ENCODE data around the gene MRPS6.

Gene MRPS6

DNA sequence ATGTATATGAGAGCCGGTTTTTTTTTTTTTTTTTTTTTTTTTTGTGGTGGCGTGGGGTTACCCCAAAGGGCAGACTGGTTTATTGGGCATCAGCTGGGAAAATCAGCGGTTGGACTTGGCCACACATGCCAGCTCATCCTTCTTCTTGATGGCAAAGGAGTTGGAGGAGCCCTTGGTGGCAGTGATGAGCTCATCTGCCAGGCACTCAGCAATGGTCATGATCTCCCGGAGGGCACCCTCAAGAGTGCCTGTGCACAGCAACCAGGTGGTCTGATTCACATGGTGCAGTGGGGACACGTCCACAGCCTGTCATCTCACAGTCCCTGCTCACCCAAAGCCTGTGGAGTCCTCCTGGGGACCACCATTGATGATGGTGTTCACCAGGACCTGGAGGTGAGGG lies 62.0 kb downstream of the MRPS6 start:
- DNase-seq = no peak

DNA sequence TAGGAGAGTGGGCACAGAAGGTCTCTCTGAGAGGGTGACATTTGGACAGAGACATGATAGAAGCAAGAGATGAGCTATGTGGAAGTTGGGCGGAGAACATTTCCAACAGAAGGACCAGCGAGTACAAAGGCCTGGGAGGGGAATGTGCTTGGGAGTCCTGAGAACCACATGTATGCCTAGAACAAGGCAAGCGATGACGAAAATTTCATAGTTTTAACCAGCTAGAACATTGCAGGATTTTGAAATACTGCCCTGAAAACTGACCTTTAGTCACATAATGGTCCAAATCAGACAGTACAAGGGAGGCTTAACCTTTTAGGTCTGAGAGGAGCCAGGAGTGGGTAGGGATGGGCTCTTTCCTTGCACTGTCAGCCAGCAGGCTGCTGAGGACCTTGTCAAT lies 68.0 kb downstream of the MRPS6 start:
- no peak for DNase-seq

DNA sequence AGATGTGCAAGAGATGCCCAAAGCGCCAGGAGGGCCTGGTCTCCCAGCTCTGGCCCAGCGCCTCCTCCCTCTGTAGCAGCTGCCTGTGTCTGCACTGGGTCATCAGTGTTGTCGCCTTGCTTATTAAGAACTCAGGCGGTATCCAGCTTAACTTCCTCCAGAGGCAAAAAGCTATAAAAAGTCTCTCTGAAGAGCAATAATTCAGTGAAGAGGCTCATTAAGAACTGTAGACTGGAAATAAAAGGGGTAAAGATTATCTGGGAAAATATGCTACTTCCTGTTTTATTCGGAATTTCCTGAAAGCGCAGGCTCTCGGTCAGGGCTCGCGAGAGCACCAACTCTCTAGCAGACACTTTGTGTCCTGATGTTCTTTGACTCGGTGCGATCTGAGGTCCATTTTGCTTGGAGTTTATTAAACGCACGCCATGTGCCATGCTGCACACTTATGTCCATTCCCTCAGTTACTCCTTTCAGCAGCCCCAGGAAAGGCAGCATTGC lies 70.4 kb downstream of the MRPS6 start:
- no peak for DNase-seq

DNA sequence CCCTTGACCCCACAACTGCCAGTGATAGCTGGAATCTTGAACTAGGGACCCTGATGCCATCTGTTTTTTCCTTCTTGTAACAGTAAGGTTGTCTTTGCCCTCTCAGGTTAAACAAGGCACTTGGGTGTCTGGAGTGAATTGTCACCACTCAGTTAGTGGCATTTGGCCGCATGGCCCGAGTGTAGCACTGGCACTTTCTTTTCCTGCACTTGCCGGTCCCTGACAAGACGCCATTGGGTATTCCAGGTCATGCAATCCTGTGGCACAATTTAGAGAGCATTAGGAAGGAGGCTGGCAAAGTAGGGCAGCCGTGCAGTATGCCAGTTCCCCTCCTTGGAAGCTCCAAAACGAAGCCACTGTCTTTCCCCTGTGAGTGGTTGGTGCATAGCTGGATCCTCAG lies 70.8 kb downstream of the MRPS6 start:
- no peak for DNase-seq

DNA sequence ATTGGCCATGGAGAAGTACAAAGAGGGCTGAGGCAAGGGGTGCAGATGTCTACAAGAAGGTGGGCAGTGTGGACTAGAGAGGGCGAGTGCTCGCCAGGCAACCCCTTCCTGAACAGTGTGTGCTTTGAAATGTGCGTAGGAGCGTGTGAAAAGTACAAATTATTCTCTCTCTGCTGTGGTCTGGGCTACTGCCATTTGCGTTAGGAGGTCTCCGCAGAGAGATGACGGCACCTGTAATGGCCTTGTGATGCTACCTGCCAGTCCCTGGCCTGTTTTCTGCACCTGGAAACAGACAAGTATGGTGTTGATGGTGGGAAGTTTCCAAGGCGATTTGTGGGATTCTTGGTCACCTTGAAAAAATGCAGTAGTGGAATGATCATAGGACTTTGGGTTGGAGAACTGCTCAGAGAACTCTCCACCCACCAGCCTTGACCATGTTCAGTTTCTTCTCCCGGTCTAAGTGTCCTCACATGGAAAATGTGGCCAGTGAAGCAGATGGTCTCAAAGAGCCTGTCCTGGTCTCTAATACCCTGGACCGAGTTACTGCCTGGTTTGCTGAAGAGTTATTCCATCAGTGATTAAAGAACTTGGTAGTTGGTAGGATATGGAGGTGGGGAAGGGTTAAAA lies 74.5 kb downstream of the MRPS6 start:
- no peak for DNase-seq

DNA sequence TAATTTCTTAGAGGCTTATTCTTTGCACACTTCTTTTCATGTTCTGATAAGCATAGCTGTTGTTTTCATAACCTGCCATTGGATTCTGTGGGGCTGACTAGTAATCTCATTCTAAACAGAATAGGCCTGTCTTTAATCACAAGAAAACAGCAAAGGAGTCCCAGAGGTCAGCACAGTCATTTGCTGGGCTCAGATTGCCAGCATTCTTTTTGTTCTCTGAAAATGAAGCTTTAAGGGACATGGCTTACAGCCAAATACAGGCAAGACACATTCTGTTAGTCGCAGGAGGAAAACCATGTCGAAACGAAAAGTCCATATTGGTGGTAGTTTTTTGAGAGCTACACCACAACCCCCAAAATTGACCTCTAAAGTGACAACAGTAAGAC lies 75.0 kb downstream of the MRPS6 start:
- DNase-seq = no peak

DNA sequence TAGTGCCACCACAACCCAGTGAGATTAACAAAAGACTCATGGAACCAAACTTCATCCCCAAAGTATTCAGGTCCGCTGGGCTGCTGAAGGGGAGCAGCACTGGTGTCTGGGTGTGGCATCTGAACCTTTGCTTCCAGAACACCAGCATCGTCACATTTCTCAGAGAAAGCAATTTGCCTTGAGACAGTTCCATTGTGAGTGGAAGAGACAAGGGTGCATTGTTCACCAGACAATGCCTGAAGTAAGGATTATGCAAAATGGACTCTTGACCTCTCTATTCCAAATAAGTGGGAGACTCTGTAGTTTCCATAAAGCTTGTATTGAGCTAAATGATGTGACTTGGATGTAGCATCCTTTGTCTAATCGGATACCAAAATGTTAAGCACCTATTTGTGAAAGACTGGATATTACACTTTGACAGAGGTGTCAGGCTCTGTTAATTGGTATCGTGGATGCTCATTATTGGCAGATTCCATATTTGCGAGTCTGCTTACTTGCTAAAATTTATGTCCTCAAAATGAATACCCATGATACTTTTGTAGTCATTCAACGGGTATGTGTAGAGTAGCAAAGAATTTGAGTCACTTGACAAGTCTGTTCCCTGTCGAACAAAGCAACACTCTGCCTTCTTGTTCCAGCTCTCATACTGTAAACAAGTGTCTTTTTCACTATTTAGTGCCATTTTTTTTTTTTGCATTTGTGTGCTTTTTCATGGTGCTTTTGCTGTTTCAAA lies 75.6 kb downstream of the MRPS6 start:
- DNase-seq = no peak

DNA sequence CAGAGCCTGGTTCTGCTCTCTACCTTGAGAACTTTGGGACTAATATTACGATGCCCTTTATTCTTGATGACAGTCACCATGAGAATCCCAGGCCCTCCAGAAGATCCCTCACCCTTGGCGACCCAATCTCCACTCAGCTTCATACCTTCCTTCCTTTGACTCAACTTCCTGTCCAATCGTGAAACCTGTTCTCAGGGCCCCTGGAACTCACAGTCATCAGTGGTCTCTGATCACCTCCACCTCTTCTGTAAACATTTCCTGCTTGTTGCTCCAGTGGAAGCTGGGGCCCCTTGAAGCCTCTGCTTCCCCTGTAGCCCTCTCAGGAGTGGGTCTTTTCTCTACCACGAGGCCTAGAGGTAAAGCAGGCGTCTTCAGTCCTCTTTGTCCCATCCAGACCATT lies 79.1 kb downstream of the MRPS6 start:
- no peak for DNase-seq

DNA sequence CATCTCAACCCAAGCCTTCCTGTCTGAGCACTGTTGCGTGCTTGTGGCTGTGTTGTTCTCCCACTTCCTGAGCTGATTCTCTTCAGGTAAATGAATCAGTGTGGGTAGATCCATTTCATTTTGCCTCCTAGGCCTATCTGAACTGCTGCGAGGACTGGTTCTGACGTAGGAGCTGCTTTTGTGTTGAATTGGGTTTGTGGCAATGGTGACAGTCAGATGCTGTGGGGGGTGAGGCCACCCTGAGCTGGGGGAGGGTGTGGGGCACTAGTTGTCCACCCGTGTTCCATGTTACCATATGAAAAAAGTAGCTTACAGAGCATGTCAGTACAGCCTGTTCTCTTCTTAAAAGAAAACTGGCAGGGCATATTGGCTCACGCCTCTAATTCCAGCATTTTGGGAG lies 81.5 kb downstream of the MRPS6 start:
- DNase-seq = no peak

DNA sequence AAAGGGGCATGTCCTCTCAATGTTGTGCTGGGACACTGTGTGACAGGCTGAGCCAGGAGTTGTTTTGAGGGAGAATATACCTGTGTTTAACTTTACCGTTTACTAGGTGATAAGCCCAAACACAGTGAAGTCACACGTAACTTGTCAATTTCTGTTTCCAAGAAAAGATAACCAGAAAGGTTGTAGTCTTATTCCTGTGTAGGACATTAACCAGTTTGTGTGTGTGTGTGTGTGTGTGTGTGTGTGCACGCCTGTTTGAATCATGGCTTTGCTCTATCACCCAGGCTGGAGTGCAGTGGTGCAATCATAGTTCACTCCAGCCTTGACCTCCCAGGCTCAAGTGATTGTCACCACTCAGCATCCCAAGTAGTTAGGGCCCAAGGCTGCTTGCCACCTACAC lies 83.6 kb downstream of the MRPS6 start:
- no peak for DNase-seq

DNA sequence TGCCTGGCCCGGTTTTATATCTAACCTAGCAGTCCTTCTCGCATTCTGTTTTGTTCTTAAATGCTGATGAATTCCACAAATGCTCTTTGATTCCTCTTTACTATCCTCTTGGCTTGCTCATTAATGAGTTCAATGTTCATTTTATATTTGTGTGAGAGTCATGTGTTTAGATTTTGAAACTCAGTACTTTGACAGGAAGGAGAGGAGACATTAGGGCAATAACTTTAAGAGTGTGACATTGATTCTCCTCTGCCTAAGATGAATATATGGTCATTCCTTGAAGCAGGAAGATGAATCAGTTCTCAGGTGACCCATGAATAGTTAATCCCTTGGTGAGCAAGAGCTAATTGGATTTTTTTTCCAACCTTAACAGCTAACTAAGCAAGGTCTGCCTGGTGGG lies 84.1 kb downstream of the MRPS6 start:
- no peak for DNase-seq

DNA sequence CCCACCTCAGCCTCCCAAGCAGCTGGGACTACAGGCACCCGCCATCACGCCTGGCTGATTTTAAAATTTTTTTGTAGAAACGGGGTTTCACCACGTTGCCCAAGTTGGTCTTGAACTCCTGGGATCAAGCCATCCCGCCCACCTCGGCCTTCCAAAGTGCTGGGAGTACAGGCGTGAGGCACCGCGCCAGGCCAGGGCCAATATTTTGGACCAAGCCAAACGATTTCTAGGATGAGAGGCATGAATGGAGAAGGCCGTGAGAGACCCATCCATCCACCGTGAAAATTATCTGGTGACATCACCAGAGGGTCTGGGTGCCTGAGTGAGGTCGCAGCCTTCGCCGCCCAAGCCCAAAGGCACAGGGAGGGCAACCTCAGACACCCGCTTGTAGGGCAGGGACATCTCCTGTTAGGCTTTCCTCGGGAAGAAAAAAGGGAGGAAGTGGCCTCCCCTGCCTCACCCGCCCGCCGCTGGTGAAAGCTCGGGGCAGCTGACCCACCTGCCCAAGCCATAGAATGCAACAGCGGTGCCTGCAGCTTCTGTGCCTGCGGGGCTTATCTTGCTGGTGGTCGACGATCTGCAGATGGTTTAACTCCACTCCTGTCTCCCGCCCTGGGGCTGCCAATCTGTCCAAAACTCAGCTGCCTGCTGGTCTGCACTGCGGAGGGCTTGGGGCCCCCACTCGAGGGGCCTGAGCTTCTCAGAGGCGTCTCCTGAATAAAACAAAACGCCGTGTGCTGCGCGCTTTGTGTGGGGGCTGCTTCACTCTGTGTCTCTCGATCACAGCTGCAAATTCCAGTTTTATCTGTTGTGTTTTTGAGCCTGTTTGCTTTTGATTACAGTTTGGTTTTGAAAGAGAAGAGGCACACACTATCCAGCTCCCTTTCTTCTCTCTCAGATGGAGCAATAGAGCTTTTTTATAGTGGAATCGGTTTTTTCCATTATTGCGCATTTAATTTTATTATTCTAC lies 85.8 kb downstream of the MRPS6 start:
- DNase-seq = no peak

DNA sequence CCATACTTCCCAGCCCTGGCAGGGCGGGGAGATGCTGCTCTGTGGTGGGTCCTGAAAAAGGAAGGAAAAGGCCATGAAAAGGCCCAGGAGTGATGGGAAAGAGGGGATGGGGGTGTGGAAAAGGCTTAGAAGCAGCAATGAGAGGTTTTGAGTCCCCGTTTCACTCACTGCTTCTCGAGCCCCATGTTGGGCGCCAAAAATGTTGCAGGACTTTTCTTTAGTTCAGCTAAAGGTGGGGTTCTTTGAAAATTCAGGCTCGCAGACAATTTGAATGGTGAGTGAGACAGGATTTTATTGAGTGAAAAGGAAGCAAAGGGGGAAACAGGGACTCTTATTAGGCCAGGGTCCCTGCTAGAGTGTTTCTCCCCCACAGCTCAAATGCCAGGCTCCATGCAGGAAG lies 93.1 kb downstream of the MRPS6 start:
- DNase-seq = no peak

DNA sequence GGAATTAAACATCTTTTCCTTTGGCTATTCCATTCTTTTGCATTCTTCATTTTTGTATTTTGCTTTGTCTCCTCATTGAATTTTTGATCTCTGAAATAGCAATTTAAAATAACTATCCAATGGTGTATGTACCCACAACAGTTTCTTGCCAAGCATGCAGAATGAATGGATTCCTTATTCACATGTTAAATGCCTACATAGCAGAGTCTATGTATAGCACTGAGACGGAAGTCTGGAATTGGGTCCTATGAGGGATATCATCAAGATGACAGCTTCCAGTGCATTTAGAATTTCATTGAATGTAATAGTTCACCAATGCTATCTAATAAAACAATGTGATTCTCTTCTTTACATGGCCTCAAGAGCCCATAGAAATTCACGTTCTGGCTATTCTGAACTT lies 97.5 kb downstream of the MRPS6 start:
- no peak for DNase-seq

DNA sequence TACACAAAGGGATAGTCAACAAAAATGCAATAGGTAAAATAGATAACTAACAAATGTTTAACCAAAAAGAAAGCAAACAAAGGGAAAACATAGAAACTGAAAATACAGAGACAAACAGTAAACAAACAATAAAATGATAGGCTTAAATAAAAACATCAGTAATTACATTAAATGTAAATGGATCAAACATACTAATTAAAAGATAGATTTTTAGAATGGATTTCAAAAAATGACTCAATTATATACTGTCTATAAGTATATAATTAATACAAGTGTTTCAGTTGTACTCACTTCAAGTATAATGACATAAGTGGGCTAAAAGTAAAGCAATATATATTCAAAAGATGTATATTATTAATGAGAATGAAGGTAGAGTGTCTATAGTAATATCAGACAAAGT lies 101.1 kb downstream of the MRPS6 start:
- no peak for DNase-seq

DNA sequence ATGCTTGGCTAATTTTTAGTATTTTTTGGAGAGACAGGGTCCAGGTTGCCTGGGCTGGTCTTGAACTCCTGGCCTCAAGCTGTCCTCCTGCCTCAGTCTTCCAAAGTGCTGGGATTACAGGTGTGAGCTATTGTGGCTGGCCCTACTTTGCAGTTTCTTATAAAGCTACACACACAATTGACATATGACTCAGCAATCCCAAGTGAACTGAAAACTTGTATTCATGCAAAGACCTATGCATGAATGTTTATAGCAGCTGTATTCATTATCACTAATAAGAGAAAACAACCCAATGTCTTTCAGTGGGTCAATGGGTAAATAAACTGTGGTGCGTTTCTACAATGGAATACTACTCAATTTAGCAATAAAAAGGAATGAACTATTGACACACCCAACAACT lies 103.1 kb downstream of the MRPS6 start:
- DNase-seq = no peak

DNA sequence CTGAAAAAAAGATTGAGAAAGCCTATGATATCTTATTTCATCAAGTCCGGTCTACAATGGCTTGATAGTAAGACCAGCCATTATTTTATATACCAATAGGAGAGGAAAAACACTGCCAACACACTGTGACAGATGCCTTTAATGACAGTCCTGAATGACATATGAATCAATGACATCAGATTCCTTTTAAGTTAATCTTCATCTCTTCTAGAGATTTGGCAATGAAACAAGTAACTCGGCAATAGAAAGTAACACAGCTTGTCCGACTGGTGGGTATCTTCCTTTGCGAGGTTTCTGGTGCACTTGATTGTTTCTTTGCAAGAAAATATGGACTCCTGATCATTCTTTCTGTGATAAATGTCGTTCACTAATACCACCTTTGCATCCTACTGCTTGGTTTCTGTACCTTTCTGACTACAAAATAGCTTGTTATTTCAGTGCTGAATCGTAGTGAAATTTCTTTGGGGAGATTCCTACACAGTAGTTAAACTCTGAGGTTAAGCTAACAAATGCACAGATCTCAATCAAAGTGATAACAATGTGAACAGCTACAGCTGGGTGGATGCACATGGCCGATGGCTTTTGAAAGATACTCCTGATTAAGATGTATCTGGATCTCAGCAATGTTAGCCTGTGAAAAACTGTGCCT lies 104.7 kb downstream of the MRPS6 start:
- no peak for DNase-seq

DNA sequence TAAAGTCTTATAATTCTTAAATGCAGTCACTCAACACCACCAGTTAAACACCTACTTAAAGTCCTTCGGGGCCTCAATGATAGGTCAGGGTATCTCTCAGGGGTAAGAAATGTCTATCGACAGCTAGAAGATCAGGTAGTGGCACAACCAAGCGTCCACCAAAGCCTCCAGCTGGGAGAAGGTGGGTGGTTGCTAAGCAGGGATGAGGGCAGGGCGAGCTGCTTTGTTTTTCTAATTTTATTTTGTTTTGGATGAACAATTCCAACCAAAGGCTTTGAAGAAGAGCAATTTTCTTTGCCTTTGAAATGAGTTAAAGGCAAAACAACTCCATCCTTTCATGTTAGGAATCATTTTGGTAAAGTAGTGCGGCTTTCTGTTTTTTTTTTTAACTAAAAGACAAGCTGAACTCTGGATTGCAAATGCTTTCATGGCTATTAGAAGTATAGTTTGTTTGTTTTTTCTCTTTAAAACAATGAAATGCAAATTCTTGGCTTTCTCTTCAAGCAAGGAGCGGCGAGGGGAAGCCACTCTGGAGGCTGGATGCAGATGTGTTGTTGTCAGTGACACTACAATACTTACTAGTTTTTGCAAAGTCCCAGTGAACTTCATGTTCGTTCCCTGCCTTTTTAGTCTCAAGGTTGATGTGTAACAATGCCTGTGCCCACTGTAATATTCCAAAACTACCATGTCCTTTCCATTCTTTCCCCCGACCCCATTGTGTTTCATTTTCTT lies 106.0 kb downstream of the MRPS6 start:
- DNase-seq = no peak

DNA sequence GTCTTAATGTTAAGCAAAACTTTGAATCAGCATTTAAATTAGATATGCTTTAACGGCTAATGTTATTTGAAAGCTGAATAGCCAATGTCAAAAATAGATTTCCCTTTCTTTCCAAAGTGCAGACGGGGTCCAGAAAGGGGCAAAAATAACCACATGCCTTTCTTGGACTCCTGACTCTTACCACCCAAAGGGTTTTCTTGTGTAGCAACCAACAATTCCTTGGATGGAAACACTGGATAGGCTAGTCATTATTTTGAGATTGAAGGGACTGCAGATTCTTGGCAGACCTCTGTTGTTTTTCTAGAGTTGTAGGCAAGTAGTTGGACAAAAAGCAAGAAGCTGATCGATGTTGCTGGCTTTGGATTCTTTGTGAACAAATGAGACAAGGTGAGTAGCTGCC lies 107.0 kb downstream of the MRPS6 start:
- DNase-seq = no peak

DNA sequence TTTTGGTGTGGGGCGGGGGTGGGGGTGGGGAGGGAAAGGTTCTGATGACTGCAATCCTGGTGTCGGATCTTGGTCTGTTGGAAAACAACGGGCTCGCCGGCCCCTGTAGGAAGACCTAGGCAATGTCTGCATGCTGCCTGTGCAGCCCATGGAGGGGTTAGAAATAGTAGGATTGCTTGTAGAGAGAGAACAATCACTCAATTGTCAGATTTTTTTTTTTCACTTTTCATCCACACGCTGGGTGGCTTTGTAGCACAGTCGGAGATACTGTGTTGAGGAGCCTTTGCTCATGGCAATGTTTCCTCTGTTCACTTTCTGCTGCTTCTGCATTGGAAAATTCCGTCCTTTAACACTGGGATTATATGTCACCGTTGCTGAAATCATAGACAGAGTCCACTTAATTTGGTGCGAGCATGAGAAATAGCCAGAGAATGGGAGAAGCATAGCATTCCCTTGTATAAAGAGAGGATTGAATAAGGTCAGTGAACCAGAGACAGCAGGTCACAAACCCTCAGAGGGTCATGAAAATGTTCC lies 107.5 kb downstream of the MRPS6 start:
- no peak for DNase-seq

DNA sequence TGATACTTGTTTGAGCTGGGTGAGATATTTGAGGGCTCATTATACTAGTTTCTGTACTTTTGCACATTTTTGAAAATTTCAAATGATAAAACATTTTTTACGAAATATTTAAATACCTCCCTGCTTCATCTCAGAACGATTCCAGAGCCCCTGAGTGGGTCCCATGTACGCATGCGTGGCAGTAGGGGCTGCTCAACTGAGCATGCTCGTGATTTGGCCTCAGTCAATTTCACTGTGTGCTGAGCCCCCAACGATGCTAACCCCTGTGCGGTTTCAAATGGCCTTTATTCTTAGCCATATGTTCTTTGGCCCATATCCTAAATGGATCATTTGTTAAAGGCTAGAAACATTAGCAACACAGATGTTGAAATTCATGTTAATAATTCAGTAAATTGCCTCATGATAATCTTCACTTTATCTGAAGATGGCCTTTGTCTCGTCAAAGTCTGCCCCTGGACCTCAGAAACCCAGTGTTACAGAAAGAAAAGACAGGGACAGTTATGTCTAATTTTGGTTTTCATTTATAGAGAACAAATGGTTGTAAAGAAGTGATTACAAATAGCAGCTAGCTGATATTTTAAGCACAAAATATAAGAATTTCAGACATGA lies 108.2 kb downstream of the MRPS6 start:
- DNase-seq = no peak

DNA sequence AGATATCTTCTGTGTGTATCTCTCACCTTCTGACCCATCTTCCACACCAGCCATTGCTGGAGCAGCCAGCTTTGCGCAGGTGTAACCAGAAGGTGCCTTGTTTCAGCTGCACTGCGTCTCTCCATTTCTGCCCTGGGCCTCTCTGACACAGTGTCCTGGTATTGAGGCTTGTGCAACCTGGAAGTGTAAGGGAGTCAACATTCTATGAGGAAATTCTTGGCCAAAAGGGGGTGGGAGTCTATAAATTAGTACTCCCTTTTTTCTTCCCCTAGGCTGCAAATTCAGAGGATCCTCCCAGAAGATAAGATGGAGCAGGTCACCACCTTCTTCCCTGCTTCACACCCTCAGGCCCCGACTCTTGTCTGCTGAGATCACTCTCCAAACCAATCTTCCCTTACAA lies 109.1 kb downstream of the MRPS6 start:
- DNase-seq = no peak

Data from COR-L47 (cell line).